Stimulated activated CD8-positive, alpha-beta memory T cell treated with anti-CD3 and anti-CD28 coated beads, Interleukin-15, amount 100 ng/mL, for 1 hour (primary cell): ENCODE results near the gene ANGPTL2.

Experiments used
- DNase-seq: peaks from one replicate; pipeline ENCODE4 v3.0.0-alpha.2; 2020; ENCODE audit warnings: low read depth

Gene ANGPTL2

GRCh38 chr9:127116957-127117356 lies 5.5 kb downstream of the ANGPTL2 start:
- DNase-seq = no peak

- no peak for DNase-seq
Observed at GRCh38 chr9:127116088-127116726, 6.2 kb downstream of the ANGPTL2 start.

GRCh38 chr9:127114606-127115005 lies 7.8 kb downstream of the ANGPTL2 start:
- no peak for DNase-seq

- no peak for DNase-seq
Observed at GRCh38 chr9:127113191-127113972, 9.1 kb downstream of the ANGPTL2 start.

GRCh38 chr9:127112735-127113161 lies 9.7 kb downstream of the ANGPTL2 start:
- DNase-seq = no peak

- no peak for DNase-seq
Observed at GRCh38 chr9:127112056-127112455, 10.4 kb downstream of the ANGPTL2 start.

- DNase-seq = no peak
Observed at GRCh38 chr9:127109212-127109711, 13.2 kb downstream of the ANGPTL2 start.

- DNase-seq = no peak
Observed at GRCh38 chr9:127107929-127108876, 14.2 kb downstream of the ANGPTL2 start.

- no peak for DNase-seq
Observed at GRCh38 chr9:127107171-127107928, 15.1 kb downstream of the ANGPTL2 start.

- DNase-seq = no peak
Observed at GRCh38 chr9:127106466-127106855, 16.0 kb downstream of the ANGPTL2 start.

- DNase-seq = no peak
Observed at GRCh38 chr9:127105805-127106465, 16.5 kb downstream of the ANGPTL2 start.

- DNase-seq = no peak
Observed at GRCh38 chr9:127104581-127105311, 17.7 kb downstream of the ANGPTL2 start.

- no peak for DNase-seq
Observed at GRCh38 chr9:127102788-127103187, 19.6 kb downstream of the ANGPTL2 start.

GRCh38 chr9:127102176-127102575 lies 20.3 kb downstream of the ANGPTL2 start:
- DNase-seq = no peak

GRCh38 chr9:127099664-127100063 lies 22.8 kb downstream of the ANGPTL2 start:
- DNase-seq = no peak

GRCh38 chr9:127098916-127099553 lies 23.4 kb downstream of the ANGPTL2 start:
- no peak for DNase-seq

- DNase-seq = no peak
Observed at GRCh38 chr9:127097683-127098082, 24.8 kb downstream of the ANGPTL2 start.

GRCh38 chr9:127096208-127096607 lies 26.2 kb downstream of the ANGPTL2 start:
- no peak for DNase-seq

GRCh38 chr9:127095411-127095810 lies 27.0 kb downstream of the ANGPTL2 start:
- DNase-seq = no peak
